ENCODE measurements around the gene KYAT1.

Gene KYAT1

GRCh38 chr9:128916745-128917144 is 35.0 kb upstream of the KYAT1 start:
- no peak for TF ChIP-seq CTCF (IDR thresholded peaks at IDR 0.05; ENCODE audit: low read depth, low read length)
- no peaks in the 10 kb centered on the region for H3K27me3 ChIP-seq
- H3K36me3 ChIP-seq: peaks cover 21% of the 10 kb centered on the region
- H3K4me1 ChIP-seq: peaks cover 6% of the 10 kb centered on the region
- H3K9me3 ChIP-seq: no peaks in the 10 kb centered on the region
- DNase-seq: no peak
- no peak overlapping the region for H3K4me3 ChIP-seq (ENCODE audit: low read depth, low read length)

GRCh38 chr9:128916204-128916603 is 34.5 kb upstream of the KYAT1 start:
- no peak for DNase-seq
- H3K4me3 ChIP-seq (ENCODE audit: low read depth, low read length): no peak overlapping the region
- H3K36me3 ChIP-seq: peaks cover 21% of the 10 kb centered on the region
- no peaks in the 10 kb centered on the region for H3K27me3 ChIP-seq
- no peak for TF ChIP-seq CTCF (IDR thresholded peaks at IDR 0.05; ENCODE audit: low read depth, low read length)
- no peaks in the 10 kb centered on the region for H3K9me3 ChIP-seq
- H3K4me1 ChIP-seq: peaks cover 6% of the 10 kb centered on the region

- Histone ChIP-seq H3K4me1 (no peaks in the 10 kb centered on the region), H3K4me3 (ENCODE audit: low read depth, low read length) (no peak overlapping the region), H3K27me3 (no peaks in the 10 kb centered on the region), H3K36me3 (peaks cover 35% of the 10 kb centered on the region), H3K9me3 (no peaks in the 10 kb centered on the region)
- no peak for DNase-seq
- TF ChIP-seq CTCF (IDR thresholded peaks at IDR 0.05; ENCODE audit: low read depth, low read length): no peak
Observed at GRCh38 chr9:128913995-128914772, 32.4 kb upstream of the KYAT1 start.

DNA sequence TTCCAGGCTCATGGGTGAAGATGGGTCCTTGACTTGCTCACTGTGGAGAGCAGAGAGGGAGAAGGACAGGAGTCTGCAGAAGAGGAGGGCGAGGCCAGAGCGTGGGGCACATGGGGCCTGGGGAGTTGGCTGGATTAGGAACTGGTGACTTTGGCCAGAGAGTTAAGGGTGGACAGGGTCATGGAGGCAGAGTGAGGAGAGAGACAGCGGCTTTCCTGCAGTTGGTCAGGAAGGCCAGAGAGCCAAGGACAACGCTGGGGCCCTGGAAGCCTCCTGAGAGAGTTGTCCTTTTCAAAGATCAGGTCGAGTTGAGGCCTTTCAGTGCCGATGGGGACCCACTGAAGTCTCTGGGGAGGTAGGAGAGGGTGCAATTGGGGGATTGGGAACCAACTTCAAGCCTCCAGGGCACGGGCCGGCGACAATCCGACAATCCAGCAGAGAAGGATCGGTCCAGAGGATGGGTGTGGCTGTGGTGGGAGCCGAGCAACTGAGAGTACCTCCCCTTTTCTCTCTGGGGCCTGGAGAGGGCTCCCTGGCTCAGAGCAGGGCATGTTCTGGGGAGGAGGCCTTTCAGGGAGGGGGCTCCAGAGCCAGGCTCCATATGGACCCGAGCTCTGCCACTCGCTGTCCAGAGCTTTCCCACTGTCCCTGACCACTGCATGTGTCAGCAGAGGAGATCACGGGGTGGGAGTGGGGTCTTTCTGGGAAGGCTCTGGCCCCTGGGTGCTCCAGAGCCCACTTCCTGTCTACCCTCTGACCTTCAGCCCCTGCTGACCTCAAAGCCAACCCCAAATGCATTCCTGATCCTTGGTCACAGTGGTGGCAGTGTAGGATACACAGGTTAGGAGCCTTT is 31.5 kb upstream of the KYAT1 start:
- DNase-seq: no peak
- Histone ChIP-seq H3K9me3 (no peaks in the 10 kb centered on the region), H3K4me3 (ENCODE audit: low read depth, low read length) (no peak overlapping the region), H3K27me3 (no peaks in the 10 kb centered on the region), H3K4me1 (no peaks in the 10 kb centered on the region), H3K36me3 (peaks cover 44% of the 10 kb centered on the region)
- TF ChIP-seq CTCF (IDR thresholded peaks at IDR 0.05; ENCODE audit: low read depth, low read length): no peak

DNA sequence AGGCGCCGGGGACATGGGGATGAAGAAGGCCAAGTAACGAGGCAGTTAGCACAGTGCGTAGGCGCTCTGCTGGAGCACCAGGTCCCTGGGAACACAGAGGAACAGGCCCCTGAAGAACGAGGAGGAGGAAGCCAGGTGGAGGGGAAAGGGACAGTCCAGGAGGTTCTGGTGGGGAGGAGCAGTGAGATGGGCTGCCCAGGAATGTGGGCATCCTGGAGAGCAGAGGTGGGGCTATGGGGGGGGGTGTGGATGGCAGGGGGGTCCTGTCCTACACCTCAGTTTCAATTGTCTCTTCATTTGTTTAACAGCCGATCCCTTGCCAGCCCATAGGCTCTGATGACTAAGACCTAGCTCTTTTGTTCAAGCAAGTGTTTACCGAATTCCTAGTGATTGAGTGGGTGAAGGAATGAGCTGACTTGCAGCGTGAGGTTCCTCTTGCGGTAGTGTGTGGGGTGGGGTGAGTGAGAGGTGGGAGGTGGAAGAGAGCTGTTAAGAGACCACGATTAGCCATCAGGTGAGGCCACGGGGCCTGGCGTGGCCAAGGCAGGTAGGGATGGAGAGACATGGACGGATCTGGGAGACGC is 30.6 kb upstream of the KYAT1 start:
- Histone ChIP-seq H3K4me3 (ENCODE audit: low read depth, low read length) (no peak overlapping the region), H3K4me1 (no peaks in the 10 kb centered on the region)
- no peak for DNase-seq

More for the DNA sequence above, 30.6 kb upstream of the KYAT1 start:
- Histone ChIP-seq H3K27me3 (no peaks in the 10 kb centered on the region), H3K36me3 (peaks cover 47% of the 10 kb centered on the region), H3K9me3 (no peaks in the 10 kb centered on the region)
- TF ChIP-seq CTCF (IDR thresholded peaks at IDR 0.05; ENCODE audit: low read depth, low read length): no peak

All from BE2C (cell line).